Measurements from ENCODE around the gene NRG3.
"Not testable (repeated sequence)": the region's sequence is repeated elsewhere in the genome, so short reads cannot be mapped to it uniquely, and the experiment has no call there.

The NRG3 gene

DNA sequence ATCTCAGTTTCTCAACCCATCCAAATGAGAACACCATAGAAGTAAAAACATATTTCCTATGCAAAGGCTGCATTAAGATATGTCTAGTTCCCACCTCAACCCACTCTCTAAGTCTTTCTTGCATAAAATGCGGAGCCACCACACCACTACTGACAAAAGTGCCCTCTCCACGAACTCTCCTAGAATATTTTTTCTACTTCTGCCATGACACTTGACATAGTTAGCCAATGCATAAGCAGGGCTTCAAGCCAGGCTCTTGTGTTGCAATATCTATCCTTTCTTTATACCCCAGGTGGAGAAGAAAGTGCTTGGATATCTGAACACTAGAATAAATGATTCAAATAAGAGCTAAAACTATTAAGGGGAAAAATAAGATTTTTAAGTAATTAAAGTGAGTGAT lies 465.2 kb downstream of the NRG3 start:
- Mint-ChIP-seq H3K9me3 (peaks cover 11% of the 10 kb centered on the region), H3K27ac (no peak overlapping the region), H3K36me3 (no peaks in the 10 kb centered on the region), H3K4me1 (no peaks in the 10 kb centered on the region), H3K4me3 (no peak overlapping the region)
- DNase-seq (ENCODE audit: low spot score in 2 of 2) (no peak), ATAC-seq (no peak)

DNA sequence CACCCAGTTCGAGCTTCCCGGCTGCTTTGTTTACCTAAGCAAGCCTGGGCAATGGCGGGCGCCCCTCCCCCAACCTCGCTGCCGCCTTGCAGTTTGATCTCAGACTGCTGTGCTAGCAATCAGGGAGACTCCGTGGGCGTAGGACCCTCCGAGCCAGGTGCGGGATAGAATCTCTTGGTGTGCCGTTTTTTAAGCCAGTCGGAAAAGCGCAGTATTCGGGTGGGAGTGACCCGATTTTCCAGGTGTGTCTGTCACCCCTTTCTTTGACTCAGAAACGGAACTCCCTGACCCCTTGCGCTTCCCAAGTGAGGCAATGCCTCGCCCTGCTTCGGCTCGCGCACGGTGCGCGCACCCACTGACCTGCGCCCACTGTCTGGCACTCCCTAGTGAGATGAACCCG lies 474.6 kb downstream of the NRG3 start:
- not testable (repeated sequence) for H3K27ac Mint-ChIP-seq; ATAC-seq; H3K4me3 Mint-ChIP-seq; H3K4me1 Mint-ChIP-seq; DNase-seq (ENCODE audit: low spot score in 2 of 2); H3K36me3 Mint-ChIP-seq
- peaks cover 15% of the 10 kb centered on the region for H3K9me3 Mint-ChIP-seq

DNA sequence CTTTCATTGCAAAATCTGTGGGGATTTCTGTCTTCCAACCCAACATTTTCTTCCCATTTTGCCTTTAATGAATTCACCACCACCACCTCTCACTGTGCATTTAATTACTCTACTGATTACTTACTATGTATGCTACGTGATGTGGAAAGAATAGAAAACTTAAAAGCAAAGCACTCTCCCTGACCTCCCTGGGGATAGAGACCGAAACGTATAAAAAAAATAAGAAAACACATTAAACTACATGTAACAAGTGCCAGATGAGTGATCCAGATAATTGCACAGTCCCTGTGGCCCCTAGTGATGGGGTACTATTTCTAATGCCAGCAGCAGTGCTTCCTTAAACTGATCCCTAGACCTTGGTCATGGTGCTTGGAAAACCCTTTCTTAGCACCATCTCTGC lies 478.4 kb downstream of the NRG3 start:
- Mint-ChIP-seq H3K36me3 (no peaks in the 10 kb centered on the region), H3K27ac (no peak overlapping the region), H3K9me3 (peaks cover 19% of the 10 kb centered on the region), H3K4me1 (no peaks in the 10 kb centered on the region), H3K4me3 (no peak overlapping the region)
- no peak for ATAC-seq
- DNase-seq (ENCODE audit: low spot score in 2 of 2): no peak

DNA sequence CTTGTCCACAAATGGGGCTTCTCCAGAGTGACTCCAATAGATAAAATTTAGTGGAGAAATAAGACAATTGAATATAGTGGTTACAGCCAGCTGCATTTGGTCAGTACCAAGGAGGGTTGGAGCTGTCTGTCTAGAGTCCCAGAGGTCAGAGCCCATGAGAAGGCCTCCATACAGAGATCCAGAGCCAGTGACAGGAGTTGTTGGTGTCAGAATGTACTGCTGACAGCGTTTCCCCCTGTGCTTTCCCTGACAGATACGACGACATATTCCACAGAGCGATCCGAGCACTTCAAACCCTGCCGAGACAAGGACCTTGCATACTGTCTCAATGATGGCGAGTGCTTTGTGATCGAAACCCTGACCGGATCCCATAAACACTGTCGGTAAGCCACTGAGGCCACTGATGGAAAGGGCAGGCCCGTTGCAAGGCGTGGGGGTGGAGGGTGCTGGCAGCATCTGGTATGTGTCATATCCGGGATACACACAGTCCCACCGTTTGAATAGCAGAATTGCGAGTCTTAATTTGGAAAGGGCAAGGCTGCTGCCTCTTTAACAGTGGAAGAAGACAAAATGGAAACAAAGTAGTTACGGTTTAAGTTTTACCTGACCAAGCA lies 483.6 kb downstream of the NRG3 start:
- DNase-seq (ENCODE audit: low spot score in 2 of 2) (no peak), ATAC-seq (no peak)
- Mint-ChIP-seq H3K36me3 (no peaks in the 10 kb centered on the region), H3K9me3 (peaks cover 7% of the 10 kb centered on the region), H3K4me1 (no peaks in the 10 kb centered on the region), H3K27ac (no peak overlapping the region), H3K4me3 (no peak overlapping the region)

DNA sequence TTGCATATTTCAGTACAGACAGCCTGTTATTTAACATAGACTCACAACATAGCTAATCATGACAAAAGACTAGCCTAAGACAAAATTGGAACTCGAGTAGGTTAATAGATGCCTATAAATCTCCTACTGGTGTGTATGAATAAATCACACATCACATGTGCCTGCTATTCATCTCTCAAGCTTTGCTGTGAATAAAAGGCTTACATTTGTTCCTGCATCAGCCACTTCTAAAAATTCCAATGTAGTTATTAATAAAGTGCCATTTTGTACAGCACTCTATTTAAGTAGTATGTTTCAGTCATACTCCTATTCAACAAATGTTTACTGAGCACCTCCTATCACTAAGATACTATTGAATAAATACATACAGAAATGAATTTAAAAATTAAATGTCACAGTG lies 486.3 kb downstream of the NRG3 start:
- Mint-ChIP-seq H3K27ac (no peak overlapping the region), H3K9me3 (peaks cover 4% of the 10 kb centered on the region), H3K36me3 (no peaks in the 10 kb centered on the region), H3K4me1 (no peaks in the 10 kb centered on the region), H3K4me3 (no peak overlapping the region)
- DNase-seq (ENCODE audit: low spot score in 2 of 2): no peak
- no peak for ATAC-seq

DNA sequence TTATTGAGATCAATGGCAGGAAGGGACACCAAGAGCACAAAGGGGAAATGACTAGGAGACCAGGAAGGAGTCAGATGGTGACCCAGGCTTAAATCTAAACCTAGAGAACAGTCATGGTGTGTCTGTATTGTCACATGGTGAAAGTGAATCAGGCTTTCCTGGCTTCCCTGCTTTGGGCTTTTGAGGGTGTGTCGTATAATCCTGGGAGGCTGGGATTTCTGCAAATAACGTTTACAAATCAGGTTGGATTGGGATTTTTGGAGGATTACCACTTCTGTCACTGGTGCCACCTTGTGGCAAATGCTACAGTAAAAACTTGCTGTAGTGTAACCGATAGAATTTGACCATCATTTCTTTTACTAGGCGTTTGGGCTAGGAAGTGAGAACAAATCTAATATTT lies 502.6 kb downstream of the NRG3 start:
- no peak for ATAC-seq
- Mint-ChIP-seq H3K9me3 (peaks cover 18% of the 10 kb centered on the region), H3K4me3 (no peak overlapping the region), H3K4me1 (no peaks in the 10 kb centered on the region), H3K36me3 (no peaks in the 10 kb centered on the region), H3K27ac (no peak overlapping the region)
- DNase-seq (ENCODE audit: low spot score in 2 of 2): no peak

DNA sequence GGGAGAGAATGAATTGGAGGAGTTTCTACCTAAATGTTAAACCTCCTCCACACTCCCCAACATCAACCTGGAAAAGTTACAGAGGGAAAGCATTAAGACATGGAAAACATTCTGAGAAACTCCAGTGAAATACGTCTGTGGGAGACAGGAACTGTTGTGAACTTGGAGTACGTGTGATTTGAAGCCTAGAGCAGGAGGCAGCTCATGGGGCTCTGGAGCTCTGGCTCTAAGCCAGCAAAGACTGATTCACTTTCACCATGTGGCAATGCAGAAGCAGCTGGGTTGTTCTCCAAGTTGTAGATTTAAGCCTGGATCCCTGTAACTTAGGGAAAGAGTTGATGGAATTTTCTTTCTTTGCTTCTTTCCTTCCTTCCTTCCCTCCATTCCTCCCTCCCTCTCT lies 503.2 kb downstream of the NRG3 start:
- no peak for ATAC-seq
- H3K4me3 Mint-ChIP-seq: no peak overlapping the region
- no peaks in the 10 kb centered on the region for H3K36me3 Mint-ChIP-seq
- H3K9me3 Mint-ChIP-seq: peaks cover 18% of the 10 kb centered on the region
- H3K4me1 Mint-ChIP-seq: no peaks in the 10 kb centered on the region
- H3K27ac Mint-ChIP-seq: no peak overlapping the region
- no peak for DNase-seq (ENCODE audit: low spot score in 2 of 2)

GRCh38 chr10:82383350-82383749 lies 508.4 kb downstream of the NRG3 start:
- Mint-ChIP-seq H3K27ac (no peak overlapping the region), H3K4me1 (no peaks in the 10 kb centered on the region), H3K9me3 (peaks cover 11% of the 10 kb centered on the region), H3K36me3 (no peaks in the 10 kb centered on the region), H3K4me3 (no peak overlapping the region)
- ATAC-seq: no peak
- DNase-seq (ENCODE audit: low spot score in 2 of 2): no peak

- Mint-ChIP-seq H3K4me1 (no peaks in the 10 kb centered on the region), H3K27ac (no peak overlapping the region), H3K4me3 (no peak overlapping the region), H3K36me3 (no peaks in the 10 kb centered on the region), H3K9me3 (peaks cover 5% of the 10 kb centered on the region)
- ATAC-seq: no peak
- no peak for DNase-seq (ENCODE audit: low spot score in 2 of 2)
These were observed 516.1 kb downstream of the NRG3 start for GRCh38 chr10:82390866-82391658.

GRCh38 chr10:82391971-82392370 lies 517.0 kb downstream of the NRG3 start:
- H3K4me1 Mint-ChIP-seq: no peaks in the 10 kb centered on the region
- no peak overlapping the region for H3K4me3 Mint-ChIP-seq
- H3K9me3 Mint-ChIP-seq: peaks cover 10% of the 10 kb centered on the region
- no peaks in the 10 kb centered on the region for H3K36me3 Mint-ChIP-seq
- H3K27ac Mint-ChIP-seq: no peak overlapping the region
- ATAC-seq: no peak
- DNase-seq (ENCODE audit: low spot score in 2 of 2): no peak

DNA sequence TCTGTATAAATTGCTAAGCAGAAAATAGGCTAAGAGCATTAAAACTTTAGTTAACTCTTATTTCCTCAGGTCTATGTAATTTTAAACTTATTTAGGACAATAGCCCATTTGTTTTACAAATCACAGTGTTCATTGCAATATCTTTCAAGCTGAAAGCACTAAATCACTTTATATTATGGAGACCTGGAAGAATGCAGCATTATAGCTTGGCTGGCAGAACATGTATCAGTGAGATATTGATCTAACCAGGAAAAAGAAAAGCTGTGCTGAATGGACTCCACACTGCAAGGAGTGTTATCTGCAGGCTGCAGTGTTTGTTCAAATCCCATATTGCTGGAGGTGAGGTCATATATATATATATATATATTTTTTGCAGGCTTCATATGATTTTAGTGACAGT lies 517.5 kb downstream of the NRG3 start:
- peaks cover 11% of the 10 kb centered on the region for H3K9me3 Mint-ChIP-seq
- H3K4me1 Mint-ChIP-seq: no peaks in the 10 kb centered on the region
- no peak overlapping the region for H3K4me3 Mint-ChIP-seq
- ATAC-seq (no peak), DNase-seq (ENCODE audit: low spot score in 2 of 2) (no peak)
- no peaks in the 10 kb centered on the region for H3K36me3 Mint-ChIP-seq
- no peak overlapping the region for H3K27ac Mint-ChIP-seq

- ATAC-seq (no peak), DNase-seq (ENCODE audit: low spot score in 2 of 2) (no peak)
- H3K27ac Mint-ChIP-seq: no peak overlapping the region
- H3K36me3 Mint-ChIP-seq: no peaks in the 10 kb centered on the region
- H3K4me3 Mint-ChIP-seq: no peak overlapping the region
- H3K4me1 Mint-ChIP-seq: no peaks in the 10 kb centered on the region
- H3K9me3 Mint-ChIP-seq: peaks cover 16% of the 10 kb centered on the region
These were observed 519.1 kb downstream of the NRG3 start for GRCh38 chr10:82394122-82394521.

GRCh38 chr10:82394987-82395386 lies 520.0 kb downstream of the NRG3 start:
- Mint-ChIP-seq H3K9me3 (peaks cover 16% of the 10 kb centered on the region), H3K4me1 (no peaks in the 10 kb centered on the region), H3K27ac (no peak overlapping the region), H3K36me3 (no peaks in the 10 kb centered on the region), H3K4me3 (no peak overlapping the region)
- no peak for ATAC-seq
- DNase-seq (ENCODE audit: low spot score in 2 of 2): no peak

- Mint-ChIP-seq H3K4me3 (no peak overlapping the region), H3K4me1 (no peaks in the 10 kb centered on the region), H3K36me3 (no peaks in the 10 kb centered on the region), H3K9me3 (peaks cover 16% of the 10 kb centered on the region), H3K27ac (no peak overlapping the region)
- DNase-seq (ENCODE audit: low spot score in 2 of 2): no peak
- ATAC-seq: no peak
These were observed 521.9 kb downstream of the NRG3 start for GRCh38 chr10:82396886-82397285.

- Mint-ChIP-seq H3K36me3 (no peaks in the 10 kb centered on the region), H3K27ac (no peak overlapping the region), H3K4me3 (no peak overlapping the region), H3K9me3 (peaks cover 16% of the 10 kb centered on the region), H3K4me1 (no peaks in the 10 kb centered on the region)
- DNase-seq (ENCODE audit: low spot score in 2 of 2) (no peak), ATAC-seq (no peak)
These were observed 522.9 kb downstream of the NRG3 start for GRCh38 chr10:82397854-82398253.

DNA sequence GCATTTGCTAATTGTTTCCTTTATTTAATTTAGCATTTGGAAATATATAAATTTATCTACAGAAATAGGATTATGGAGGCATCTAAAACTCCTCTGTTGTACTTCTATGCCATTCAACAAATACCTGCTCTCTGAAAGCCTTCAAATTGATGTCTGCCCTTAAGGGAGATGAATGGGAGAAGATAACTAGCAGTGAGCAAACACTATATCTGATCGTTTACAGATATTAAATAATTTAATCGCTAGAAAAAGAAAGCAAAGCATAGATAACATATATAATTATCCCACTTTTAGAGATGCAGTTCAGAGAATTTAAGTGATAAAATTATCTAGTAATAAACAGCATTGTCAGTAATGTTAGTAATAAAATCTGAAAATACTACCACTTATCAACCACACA lies 524.9 kb downstream of the NRG3 start:
- no peak overlapping the region for H3K27ac Mint-ChIP-seq

More for the DNA sequence above, 524.9 kb downstream of the NRG3 start:
- peaks cover 15% of the 10 kb centered on the region for H3K9me3 Mint-ChIP-seq
- H3K36me3 Mint-ChIP-seq: no peaks in the 10 kb centered on the region
- no peaks in the 10 kb centered on the region for H3K4me1 Mint-ChIP-seq
- ATAC-seq (no peak), DNase-seq (ENCODE audit: low spot score in 2 of 2) (no peak)
- H3K4me3 Mint-ChIP-seq: no peak overlapping the region
